ENCODE results near the gene RAC2. TPM values are rescaled to one million over a fixed set of nuclear protein-coding genes. Genes with fewer than 3 reads are reported as not detected.
"Not testable (repeated sequence)": the region's sequence is repeated elsewhere in the genome, so short reads cannot be mapped to it uniquely, and the experiment has no call there.

The RAC2 gene
- total RNA-seq, 1 donor from 2014 or later, result 11.5 TPM

GRCh38 chr22:37254209-37254866, 10.3 kb upstream of the RAC2 start:
- H3K27me3 ChIP-seq, result no peaks in the 10 kb centered on the region
- no peak overlapping the region for H3K27ac ChIP-seq
- H3K4me1 ChIP-seq, result no peaks in the 10 kb centered on the region
- H3K9me3 ChIP-seq, result no peaks in the 10 kb centered on the region
- no peak for DNase-seq (ENCODE audit: low spot score in 2 of 2)
- H3K36me3 ChIP-seq, result no peaks in the 10 kb centered on the region
- TF ChIP-seq CTCF (IDR thresholded peaks at IDR 0.05), result no peak
- no peak overlapping the region for H3K4me3 ChIP-seq
- intact Hi-C loops (cut with DNase I), result no loop called here

- Histone ChIP-seq H3K4me3 (no peak overlapping the region), H3K36me3 (no peaks in the 10 kb centered on the region), H3K27me3 (no peaks in the 10 kb centered on the region), H3K4me1 (no peaks in the 10 kb centered on the region), H3K27ac (no peak overlapping the region), H3K9me3 (no peaks in the 10 kb centered on the region)
- TF ChIP-seq CTCF (IDR thresholded peaks at IDR 0.05), result no peak
- no peak for DNase-seq (ENCODE audit: low spot score in 2 of 2)
- intact Hi-C loops (cut with DNase I), result no loop called here
Observed at GRCh38 chr22:37253126-37253660, 9.1 kb upstream of the RAC2 start.

- H3K36me3 ChIP-seq; H3K4me3 ChIP-seq; H3K27ac ChIP-seq; H3K9me3 ChIP-seq; intact Hi-C loops (cut with DNase I); H3K27me3 ChIP-seq; H3K4me1 ChIP-seq; DNase-seq (ENCODE audit: low spot score in 2 of 2): not testable (repeated sequence)
Observed at GRCh38 chr22:37251836-37252235, 7.8 kb upstream of the RAC2 start.

- Histone ChIP-seq H3K9me3 (no peaks in the 10 kb centered on the region), H3K27ac (no peak overlapping the region), H3K4me3 (no peak overlapping the region), H3K36me3 (no peaks in the 10 kb centered on the region), H3K27me3 (no peaks in the 10 kb centered on the region), H3K4me1 (no peaks in the 10 kb centered on the region)
- intact Hi-C loops (cut with DNase I), result no loop called here
- no peak for TF ChIP-seq CTCF (IDR thresholded peaks at IDR 0.05)
- no peak for DNase-seq (ENCODE audit: low spot score in 2 of 2)
Observed at GRCh38 chr22:37249986-37250385, 5.9 kb upstream of the RAC2 start.

GRCh38 chr22:37248251-37248650, 4.2 kb upstream of the RAC2 start:
- Histone ChIP-seq H3K27me3 (no peaks in the 10 kb centered on the region), H3K4me3 (no peak overlapping the region), H3K27ac (no peak overlapping the region), H3K9me3 (no peaks in the 10 kb centered on the region), H3K4me1 (no peaks in the 10 kb centered on the region), H3K36me3 (no peaks in the 10 kb centered on the region)
- TF ChIP-seq CTCF (IDR thresholded peaks at IDR 0.05), result no peak
- intact Hi-C loops (cut with DNase I), result no loop called here
- DNase-seq (ENCODE audit: low spot score in 2 of 2), result no peak

- no peak for TF ChIP-seq CTCF (IDR thresholded peaks at IDR 0.05)
- Histone ChIP-seq H3K4me3 (no peak overlapping the region), H3K36me3 (no peaks in the 10 kb centered on the region), H3K9me3 (no peaks in the 10 kb centered on the region), H3K27ac (no peak overlapping the region), H3K27me3 (no peaks in the 10 kb centered on the region), H3K4me1 (no peaks in the 10 kb centered on the region)
- intact Hi-C loops (cut with DNase I), result no loop called here
- DNase-seq (ENCODE audit: low spot score in 2 of 2), result no peak
Observed at GRCh38 chr22:37245740-37246139, 1.7 kb upstream of the RAC2 start.
